ENCODE measurements around the gene CGNL1.

DNA sequence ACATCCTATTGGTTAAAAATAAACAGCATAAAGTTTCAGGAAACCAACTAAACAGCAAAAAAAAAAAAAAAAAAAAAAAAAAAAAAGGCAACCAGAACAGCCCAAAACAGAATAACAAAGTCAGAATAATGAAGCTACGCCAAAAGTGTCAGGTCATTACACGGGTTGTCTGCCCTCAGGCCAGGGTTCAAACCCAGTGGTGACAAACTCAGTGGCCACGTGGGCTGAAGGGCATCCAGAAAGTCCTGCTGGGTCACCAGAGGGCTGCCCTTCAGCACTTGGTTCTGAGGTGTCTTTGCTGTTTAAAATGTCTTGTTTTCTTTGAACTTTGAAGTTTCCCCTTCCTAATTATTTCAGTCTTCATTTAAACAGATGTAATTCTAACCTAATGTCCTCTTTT is 61.3 kb downstream of the CGNL1 start:
- TF ChIP-seq CTCF (IDR thresholded peaks at IDR 0.05) (no peak), POLR2A (IDR thresholded peaks at IDR 0.05) (no peak)

Data from lower leg skin (tissue), 3 donors.